UCSD-AML1 (cell line): ENCODE measurements around the gene NFIA.

ENCODE experiments used
- DNase-seq: peaks from one replicate; lab custom pipeline; 2025; ENCODE audit not compliant: unreplicated experiment; lab: John Stamatoyannopoulos, UW

NFIA gene

DNA sequence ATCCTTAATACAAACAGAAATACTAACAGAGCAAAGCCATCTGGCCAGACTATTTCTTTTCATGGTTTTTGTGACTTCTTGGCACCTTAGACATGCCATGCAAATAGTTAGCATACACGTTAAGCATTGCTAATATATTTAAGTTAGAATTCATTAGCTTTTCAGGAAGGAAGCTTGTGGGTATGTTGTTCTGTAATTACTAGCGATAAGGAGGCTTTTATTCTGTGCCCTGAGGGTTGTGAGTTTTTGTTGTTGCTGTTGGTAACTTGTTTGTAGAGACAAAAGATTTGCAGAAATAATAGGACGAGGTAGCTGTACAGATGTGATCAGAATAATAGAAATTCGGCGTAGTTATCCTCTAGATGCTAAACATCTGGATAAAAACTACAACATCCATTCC, 337.3 kb downstream of the NFIA start:
- no peak for DNase-seq

- DNase-seq: no peak
Observed at GRCh38 chr1:61420243-61420642, 337.9 kb downstream of the NFIA start.

DNA sequence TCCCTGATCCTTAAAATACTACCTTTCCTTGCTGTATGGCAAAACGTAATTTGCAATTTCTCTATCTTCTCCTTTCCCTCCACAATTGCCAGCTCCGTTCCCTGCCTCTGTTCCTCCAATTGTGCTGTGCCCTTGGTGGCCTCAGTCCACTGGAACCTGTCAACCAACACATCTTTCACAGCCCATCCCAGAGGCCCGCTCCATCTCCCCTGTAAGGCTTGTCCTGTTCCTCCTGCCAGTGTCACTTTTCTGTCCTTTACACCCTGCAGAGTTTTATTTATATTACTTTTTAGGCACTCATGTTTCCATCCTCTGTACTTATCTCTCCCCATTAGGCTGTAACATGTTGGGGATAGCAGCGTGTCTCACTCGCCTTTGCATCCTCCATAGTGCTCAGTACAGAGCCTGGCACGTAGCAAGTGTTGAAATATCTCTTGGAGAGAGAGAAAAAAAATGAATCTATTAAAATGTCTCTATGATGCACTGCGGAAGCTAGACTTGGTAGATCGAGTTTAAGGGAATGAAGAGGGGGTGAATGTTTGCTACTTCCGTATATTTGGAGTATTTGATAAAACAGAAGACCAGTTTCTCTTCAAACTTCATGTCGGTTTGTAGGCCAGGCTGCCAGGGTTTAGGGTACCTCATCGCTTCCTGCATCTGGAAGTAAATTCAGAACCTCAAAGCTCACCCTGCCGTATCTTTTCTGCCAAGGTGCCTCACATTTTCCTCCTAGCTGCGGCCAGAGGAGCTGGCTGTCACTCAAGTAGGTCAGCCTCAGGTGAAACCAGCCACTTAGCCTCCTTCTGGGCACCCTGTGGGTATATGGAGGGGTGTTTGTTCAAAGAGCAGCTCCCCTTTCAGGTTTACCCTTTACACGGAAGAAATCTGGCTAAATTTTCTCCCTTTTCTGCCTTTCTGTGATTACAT, 338.8 kb downstream of the NFIA start:
- DNase-seq: no peak

- no peak for DNase-seq
Observed at GRCh38 chr1:61423643-61424042, 341.3 kb downstream of the NFIA start.

DNA sequence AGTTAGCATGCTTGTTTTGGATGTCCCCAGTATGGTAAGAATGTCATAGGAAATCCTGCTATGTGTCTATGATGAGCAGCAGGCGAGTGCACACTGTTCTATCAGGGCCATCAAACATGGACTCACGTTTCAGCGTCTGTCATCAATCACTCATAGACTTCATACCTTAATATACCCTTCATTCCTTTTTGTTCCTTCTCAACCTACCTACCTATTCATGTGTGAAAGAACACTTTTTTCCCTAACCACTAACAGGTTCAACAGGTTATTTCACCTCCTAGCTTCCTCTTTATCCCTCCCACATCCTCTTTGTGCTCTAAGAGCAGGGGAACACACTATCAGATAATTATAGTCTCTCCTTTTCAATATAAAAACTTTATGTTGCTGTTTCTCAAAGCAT, 342.0 kb downstream of the NFIA start:
- no peak for DNase-seq

GRCh38 chr1:61425040-61425439, 342.7 kb downstream of the NFIA start:
- DNase-seq: no peak

DNA sequence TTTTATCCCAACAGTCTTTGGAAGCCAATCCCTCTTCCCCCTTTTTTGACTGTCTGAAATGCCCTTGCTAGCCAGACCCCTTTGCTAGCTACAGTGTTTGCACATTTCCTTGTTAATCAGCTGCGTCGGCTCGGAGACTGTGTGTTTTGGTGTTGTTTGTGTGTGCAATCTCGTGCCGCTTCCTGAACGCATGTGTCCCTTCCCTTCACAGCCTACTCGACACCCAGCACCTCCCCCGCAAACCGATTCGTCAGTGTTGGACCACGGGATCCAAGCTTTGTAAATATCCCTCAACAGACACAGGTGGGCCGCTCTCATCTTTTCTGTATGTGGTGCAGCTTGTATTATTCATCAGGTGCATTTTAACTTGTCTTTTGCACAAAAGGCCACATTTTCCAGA, 343.9 kb downstream of the NFIA start:
- DNase-seq: no peak

DNA sequence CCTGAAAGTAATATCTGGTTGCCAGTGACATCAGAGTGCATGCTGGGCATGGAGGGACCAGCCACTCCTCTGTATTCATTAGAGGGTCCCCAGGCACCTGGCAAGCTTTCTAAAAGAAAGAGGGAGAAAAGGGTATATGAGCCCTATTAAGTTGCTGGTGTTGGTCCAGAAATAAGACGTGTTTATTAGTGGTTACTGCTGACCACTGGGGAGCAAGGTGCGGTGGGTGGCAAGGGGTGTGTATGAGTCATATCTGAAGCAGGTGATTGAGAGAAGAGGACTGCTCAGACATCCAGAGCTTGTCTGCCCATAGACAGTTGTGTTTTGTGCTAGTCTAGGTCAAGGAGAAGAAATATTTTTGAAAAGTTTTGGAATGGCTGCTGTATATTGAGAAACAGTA, 344.5 kb downstream of the NFIA start:
- no peak for DNase-seq

GRCh38 chr1:61427510-61427909, 345.1 kb downstream of the NFIA start:
- no peak for DNase-seq

DNA sequence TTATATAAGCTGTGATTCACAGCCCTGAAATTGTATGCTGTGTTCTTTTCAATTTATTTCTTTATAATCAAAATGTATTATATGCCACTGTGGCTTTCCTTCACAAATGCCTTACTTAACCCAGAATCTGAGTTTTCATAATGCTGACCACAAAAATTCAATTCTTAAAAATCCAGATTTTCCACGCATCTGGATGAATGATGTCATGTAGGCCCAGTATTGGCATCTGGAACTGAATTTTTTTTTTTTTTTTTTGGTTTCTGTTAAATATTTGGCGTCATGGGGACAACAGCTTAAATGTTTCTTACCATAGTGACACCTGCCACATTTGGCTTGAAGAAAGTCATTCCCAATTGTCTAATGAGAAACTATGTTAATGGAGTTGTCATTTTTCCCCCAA, 345.8 kb downstream of the NFIA start:
- no peak for DNase-seq

- DNase-seq: no peak
Observed at GRCh38 chr1:61432616-61433388, 350.4 kb downstream of the NFIA start.

DNA sequence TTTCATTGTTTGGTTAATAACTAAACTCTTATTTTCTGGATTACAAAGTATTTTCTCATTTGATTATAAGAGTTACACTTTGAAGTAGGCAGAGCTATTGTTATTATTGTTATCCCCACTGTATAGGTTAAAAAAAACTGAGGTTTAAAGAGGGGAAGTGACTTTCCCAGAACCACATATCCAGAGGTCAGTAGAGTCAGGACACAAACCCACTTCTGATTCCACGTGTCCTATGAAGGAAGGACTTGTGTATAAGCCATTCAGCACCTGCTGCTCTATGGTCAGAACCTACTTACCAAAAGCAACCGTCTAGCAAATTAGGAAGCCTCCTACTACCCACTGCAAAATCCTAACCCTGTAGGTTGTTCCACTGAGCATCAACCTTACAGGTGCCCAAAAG, 351.3 kb downstream of the NFIA start:
- no peak for DNase-seq

DNA sequence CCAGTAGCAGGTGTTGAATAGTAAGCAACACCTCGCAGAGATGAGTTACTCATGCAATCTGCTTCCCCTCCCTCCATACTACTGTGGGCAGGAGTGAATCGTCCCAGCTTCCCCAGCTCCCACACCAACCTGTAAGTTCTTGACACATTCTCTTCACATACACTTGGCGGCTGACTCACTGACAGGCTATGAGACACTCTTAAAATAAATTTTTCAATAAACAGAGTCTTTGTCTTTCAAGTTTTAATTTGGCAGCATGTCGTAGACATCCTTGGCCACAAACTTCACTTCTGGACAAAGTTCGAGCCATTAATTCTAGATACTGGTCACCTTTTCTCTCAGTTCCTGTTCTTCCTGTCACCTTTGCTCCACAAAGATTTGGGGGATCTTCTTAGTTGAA, 351.9 kb downstream of the NFIA start:
- DNase-seq: no peak

- no peak for DNase-seq
Observed at GRCh38 chr1:61435226-61435625, 352.9 kb downstream of the NFIA start.

DNA sequence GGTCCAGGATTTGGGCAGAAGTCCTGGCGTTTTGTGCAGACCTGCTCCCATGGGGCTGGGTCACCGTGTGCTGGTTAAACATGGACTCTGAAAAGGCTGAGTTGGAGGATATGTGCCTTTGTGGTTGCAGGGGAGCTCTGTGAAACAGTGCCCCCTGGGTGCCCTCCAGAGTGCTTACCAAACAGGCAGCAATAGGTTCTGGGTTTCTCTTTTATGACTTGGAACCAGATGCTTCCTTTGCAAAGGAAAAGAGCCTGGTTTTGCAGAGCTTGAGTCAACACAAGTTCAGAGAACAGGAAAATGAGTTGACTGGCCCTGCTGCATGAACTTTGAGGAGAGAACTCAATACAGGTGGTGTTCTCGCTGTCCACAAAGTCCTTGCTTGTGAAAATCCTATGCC, 353.7 kb downstream of the NFIA start:
- DNase-seq: no peak

DNA sequence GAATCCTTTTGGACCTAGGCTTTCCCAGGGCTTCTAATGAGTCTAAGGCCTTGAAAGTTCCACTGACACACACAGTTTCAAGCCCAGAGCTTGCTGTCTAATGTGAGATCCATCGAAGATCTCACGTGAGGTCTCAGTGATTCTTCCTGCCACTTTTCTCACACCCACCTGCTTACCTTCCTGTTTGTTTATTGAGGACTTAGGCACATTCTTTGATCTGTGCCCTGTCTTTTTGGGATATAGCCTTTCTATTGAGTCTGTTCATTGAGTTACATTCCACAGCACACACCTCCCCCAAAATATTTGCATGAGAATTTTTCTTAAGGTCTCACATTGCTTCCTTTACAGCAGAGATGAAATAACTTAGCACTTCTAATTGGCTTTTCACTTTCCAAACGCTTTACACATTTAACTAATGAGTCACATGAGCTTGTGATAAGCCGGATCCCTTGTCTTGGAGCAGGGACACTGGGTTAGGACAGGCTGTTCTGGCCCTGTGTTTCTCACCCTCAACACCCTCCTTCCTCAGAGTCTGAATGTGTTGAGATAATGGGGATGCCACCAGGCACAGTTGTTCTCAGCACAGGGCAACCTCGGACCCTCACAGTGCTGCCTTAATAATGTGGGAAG, 354.2 kb downstream of the NFIA start:
- no peak for DNase-seq

- DNase-seq: no peak
Observed at GRCh38 chr1:61439234-61439633, 356.9 kb downstream of the NFIA start.

DNA sequence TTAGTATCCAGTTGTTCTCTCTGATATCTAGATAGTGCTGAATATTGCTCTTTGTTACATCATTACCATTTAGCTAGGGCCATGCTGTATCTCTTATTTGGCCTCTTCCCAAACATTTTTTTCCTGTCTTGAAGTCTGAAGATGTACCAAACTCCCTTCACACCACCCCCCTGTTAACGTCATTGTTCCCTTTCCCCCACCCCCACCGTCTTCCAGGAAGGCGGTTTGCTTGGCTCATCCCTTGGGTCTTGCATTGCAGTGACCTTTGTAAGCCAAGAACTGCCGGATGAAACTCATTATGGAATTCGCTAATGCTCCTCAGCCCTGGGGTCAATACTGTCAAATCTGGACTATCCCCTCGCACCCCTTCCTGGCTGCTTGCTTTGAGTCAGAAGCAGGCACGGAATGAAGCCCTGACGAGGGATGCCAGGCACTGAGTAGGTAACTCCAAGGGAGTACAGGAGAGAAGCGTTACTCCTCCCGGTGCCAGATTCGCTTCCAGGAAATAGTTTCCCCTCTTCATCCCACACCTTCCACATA, 359.4 kb downstream of the NFIA start:
- DNase-seq: no peak

DNA sequence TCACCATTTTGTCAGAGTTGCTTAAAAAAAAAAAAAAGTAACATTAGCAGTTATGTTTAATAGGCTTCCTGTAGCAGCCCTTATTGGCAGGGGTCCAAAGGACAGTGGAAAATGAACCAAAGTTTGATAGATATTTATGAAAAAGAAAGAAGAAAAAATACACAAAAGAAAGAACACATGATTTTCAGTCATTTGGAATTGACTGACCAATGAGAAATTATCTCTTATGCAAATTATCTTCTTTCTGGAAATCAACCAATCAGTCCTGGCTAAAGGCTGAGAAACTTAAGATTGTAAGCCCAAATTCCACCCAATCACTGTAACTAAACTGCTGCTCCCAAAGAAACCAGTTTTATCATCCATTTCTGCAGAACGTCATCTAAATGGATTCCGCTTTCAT, 360.2 kb downstream of the NFIA start:
- no peak for DNase-seq

DNA sequence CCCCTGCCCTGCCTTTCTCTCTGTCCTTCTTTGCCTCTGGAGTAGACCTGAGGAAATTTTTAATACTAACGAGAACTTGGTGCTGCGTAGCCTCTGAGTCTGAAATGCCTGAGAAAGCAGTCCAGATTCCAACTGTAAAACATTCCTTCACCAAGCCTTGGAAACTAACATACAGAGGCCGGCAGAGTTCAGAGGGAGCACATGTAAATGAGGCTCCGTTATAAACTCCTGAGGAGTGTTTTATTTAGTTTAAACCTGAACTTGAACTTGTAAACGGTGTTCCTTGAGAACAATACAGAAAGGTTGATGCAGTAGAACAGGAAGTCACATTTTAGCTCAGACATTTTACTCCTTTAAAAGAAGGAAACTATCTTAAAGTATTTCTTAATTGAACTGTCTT, 361.9 kb downstream of the NFIA start:
- DNase-seq: no peak

DNA sequence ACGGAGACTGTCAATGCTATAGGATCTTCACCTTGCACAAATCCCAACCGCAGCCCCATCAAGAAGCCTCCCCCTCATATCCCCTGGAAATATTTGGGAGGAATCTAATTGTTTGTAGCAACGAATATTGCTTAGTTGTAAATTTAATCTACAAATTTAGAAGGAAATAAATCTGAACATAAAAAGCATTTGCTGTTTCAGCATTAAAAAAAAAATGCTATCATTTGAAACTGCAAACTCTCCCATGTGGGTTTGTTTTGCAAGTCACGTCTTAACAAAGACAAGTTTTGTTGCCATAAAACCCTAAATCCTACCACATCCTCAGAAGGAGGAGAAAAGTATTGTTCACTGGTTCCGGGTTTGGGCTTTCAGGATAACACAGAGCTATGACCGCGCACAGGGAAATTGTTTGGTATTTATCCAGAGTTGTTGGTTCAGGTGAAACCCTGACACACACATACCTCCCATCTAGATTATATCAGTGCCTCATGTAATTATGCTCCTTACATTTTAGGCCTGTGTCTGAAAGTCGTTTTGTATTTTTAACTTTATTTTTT, 363.0 kb downstream of the NFIA start:
- no peak for DNase-seq
